AG04450 (cell line): ENCODE measurements around the gene GGT6. TPM values are rescaled to one million over a fixed set of nuclear protein-coding genes. Genes with fewer than 3 reads are reported as not detected.

Experiments
- CTCF ChIA-PET: fragments of 300-600, 350-600 bp; formaldehyde crosslinking; extraction: SDS; loops from one replicate; lab custom pipeline; 2022; ENCODE audit warnings: antibody characterized with exemption, inconsistent platforms; lab: Charles Lee
- POLR2A ChIA-PET: fragments of 350-600 bp; formaldehyde crosslinking; extraction: SDS; loops from one replicate; lab custom pipeline; 2021; ENCODE audit warnings: antibody characterized with exemption, inconsistent platforms; lab: Yijun Ruan, JAX
- DNase-seq: peaks from one replicate; pipeline ENCODE4 v3.0.0-alpha.2; 2011; ENCODE audit warnings: low read depth, low spot score
- H3K27ac ChIP-seq: one replicate; pipeline ENCODE4 v1.5.1; 2012; ENCODE audit warnings: low read depth, low read length, control low read depth
- H3K27me3 ChIP-seq: one replicate; pipeline ENCODE4 v1.6.0; 2012; ENCODE audit warnings: low read length; ENCODE audit not compliant: control insufficient read depth, insufficient read depth
- H3K4me3 ChIP-seq: 2 replicates; pipeline ENCODE4 v1.5.1; 2011; ENCODE audit warnings: mild to moderate bottlenecking, low read depth, low read length, control low read depth
- H3K9me3 ChIP-seq: 2 replicates; pipeline ENCODE4 v1.5.1; 2012; ENCODE audit warnings: low read length; ENCODE audit not compliant: control insufficient read depth, insufficient read depth
- polyA plus RNA-seq: library from polyadenylated mRNA; depleted of rRNA; stranded (reverse); fragments of >200 nt; gene quantifications from 2 replicates; pipeline ENCODE4 v1.2.3, GENCODE V29; 2011
- TF ChIP-seq, protein P1 (sequence below): IDR thresholded peaks from 2 replicates; pipeline ENCODE4 v1.5.1; 2011; ENCODE audit warnings: low read depth, low read length, control low read depth, inconsistent platforms

GGT6 gene
- polyA plus RNA-seq, 1 experiment = not detected

DNA sequence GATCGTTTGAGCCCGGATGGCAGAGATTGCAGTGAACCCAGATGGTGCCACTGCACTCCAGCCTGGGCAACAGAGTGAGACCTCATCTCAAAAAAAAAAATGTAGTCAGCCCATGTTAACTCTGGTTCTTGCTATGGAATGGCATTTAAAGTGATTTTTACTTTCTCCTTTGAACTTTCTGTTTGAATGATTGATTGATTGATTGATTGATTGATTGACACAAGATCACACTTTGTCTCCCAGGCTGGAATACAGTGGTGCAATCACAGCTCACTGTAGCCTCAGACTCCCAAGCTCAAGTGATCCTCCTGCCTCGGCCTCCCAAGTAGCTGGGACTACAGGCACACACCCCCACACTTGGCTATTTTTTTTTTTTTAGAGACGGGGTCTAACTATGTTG lies 40.9 kb upstream of the GGT6 start:
- Histone ChIP-seq H3K9me3 (no peaks in the 10 kb centered on the region; the same call in 1 of the 2 replicates), H3K27me3 (peaks cover 40% of the 10 kb centered on the region), H3K27ac (no peak overlapping the region), H3K4me3 (no peak overlapping the region)
- ChIA-PET CTCF (interaction anchor here (3.6 kb wide), 1 partner anchor 35 kb away, joined by 21 read pairs; no protein-coding TSS in a partner anchor), POLR2A (no interaction called here)
- DNase-seq = no peak
- TF ChIP-seq, protein P1, sequence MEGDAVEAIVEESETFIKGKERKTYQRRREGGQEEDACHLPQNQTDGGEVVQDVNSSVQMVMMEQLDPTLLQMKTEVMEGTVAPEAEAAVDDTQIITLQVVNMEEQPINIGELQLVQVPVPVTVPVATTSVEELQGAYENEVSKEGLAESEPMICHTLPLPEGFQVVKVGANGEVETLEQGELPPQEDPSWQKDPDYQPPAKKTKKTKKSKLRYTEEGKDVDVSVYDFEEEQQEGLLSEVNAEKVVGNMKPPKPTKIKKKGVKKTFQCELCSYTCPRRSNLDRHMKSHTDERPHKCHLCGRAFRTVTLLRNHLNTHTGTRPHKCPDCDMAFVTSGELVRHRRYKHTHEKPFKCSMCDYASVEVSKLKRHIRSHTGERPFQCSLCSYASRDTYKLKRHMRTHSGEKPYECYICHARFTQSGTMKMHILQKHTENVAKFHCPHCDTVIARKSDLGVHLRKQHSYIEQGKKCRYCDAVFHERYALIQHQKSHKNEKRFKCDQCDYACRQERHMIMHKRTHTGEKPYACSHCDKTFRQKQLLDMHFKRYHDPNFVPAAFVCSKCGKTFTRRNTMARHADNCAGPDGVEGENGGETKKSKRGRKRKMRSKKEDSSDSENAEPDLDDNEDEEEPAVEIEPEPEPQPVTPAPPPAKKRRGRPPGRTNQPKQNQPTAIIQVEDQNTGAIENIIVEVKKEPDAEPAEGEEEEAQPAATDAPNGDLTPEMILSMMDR = no peak

DNA sequence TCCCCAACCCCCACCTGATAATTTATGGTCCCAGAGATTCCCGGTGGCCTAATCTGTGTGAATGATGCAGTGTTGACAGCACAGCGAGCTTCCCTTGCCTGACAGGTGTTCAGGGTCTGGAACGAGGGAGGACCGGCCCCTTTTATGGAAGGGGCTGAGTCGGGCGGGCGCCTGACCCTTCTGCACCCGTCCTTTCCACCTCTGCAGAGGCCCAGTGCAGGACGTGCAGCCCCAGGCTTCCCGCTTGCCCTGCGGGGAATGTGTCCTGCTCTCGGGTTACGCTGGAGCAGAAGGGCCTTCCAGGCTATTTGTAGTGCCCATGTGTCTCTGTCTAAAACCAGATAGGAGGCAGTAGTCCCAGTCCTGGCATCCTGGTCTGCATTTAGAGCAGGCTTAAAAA lies 40.2 kb upstream of the GGT6 start:
- no peak overlapping the region for H3K27ac ChIP-seq
- CTCF ChIA-PET = interaction anchor here (3.6 kb wide), 1 partner anchor 34 kb away, joined by 21 read pairs; no protein-coding TSS in a partner anchor

DNA sequence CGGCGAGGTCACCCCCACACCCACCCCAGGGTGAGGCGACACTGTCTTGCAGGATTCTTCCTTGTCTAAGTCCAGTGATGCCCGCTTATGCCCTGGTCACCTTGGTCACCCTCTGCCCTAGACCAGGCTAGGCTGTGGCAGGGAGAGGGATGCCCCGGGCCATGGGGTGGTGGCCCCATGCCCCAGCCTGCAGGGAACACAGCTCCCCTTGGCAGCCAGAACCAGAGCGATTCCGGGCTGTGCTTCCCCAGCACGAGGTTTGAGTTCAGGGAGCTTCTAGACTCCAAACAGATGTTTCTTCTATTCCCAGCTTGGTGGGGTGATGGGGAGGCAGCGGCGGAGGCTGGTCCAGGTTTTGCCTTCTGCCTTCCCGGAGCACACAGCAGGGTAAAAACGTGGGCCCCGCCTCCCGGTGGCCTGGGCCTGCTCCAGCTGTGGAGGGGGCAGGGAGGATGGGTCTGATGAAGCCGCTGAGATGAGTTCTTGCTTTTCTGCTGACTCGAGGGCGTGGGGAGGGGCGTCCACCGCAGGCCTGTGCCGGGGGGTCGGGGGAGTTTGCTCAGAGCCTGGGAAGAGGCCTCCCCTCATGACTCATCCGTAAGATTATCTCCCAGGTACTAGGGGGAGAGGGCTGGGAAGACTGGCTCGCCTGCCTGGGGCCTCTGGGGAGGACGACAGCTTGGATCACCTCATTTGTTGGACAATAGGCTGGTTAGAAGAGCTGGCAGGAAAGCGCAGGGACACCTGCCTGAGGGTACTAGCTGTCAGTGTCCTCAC lies 39.3 kb upstream of the GGT6 start:
- no peak for DNase-seq

More for the DNA sequence above, 40.2 kb upstream of the GGT6 start:
- no peaks in the 10 kb centered on the region; the same call in 1 of the 2 replicates for H3K9me3 ChIP-seq
- no peak for DNase-seq
- TF ChIP-seq, protein P1 = no peak
- no peak overlapping the region for H3K4me3 ChIP-seq
- H3K27me3 ChIP-seq = peaks cover 40% of the 10 kb centered on the region
- POLR2A ChIA-PET = no interaction called here

DNA sequence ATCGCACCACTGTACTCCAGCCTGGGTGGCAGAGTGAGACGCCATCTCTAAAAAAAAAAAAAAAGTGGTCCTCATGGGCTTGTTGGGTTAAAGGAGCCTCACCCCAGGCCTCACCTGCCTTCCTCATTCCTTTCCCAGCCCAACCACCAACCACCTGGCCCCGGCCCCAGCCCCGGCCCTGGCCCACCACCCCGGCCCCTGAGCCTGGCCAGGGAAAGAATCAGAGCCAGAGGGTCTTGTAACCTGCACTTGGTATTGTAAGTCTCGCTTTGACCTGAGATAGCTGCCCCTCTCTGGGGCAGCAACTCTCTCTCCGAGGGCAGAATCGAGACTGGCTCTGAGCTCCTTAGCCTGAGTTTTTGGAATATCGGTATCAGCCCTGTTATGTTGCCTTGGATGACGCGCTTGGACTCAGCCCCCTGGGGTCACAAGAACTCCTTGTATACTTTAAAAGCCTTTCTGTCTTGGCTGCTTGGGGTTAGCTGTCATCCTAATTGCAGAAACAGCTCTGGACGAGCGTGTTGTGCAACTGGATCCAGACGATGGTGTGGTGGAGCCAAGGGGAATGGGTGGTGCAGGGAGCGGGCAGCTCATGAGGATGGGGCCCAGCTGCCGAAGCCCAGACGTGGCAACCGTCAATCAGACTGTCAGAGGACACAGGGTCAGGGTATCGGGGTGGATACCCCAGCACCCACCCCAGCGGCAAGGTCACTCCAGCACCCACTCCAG lies 38.6 kb upstream of the GGT6 start:
- TF ChIP-seq, protein P1 = no peak
- no peak overlapping the region for H3K4me3 ChIP-seq
- H3K27me3 ChIP-seq = peaks cover 46% of the 10 kb centered on the region
- no peaks in the 10 kb centered on the region; the same call in 1 of the 2 replicates for H3K9me3 ChIP-seq
- ChIA-PET CTCF (interaction anchor here (0.6 to 3.6 kb wide), 3 partner anchors 26 to 1923 kb away, joined by 3 to 21 read pairs (median 3); no protein-coding TSS in a partner anchor), POLR2A (interaction anchor here (1.2 to 1.7 kb wide), 3 partner anchors 17 to 82 kb away, joined by 4 to 20 read pairs (median 6); no protein-coding TSS in a partner anchor)
- DNase-seq = no peak
- H3K27ac ChIP-seq = peak overlapping the region; percentile 39

More for the DNA sequence above, 39.3 kb upstream of the GGT6 start:
- H3K4me3 ChIP-seq = no peak overlapping the region
- TF ChIP-seq, protein P1 = no peak
- H3K27ac ChIP-seq = peak overlapping the region; percentile 39
- peaks cover 45% of the 10 kb centered on the region for H3K27me3 ChIP-seq
- POLR2A ChIA-PET = interaction anchor here (1.2 to 1.7 kb wide), 3 partner anchors 16 to 83 kb away, joined by 4 to 20 read pairs (median 6); no protein-coding TSS in a partner anchor
- H3K9me3 ChIP-seq = no peaks in the 10 kb centered on the region; the same call in 1 of the 2 replicates
- CTCF ChIA-PET = interaction anchor here (1.1 to 3.6 kb wide), 2 partner anchors 25 to 34 kb away, joined by 3 to 21 read pairs; no protein-coding TSS in a partner anchor
